Testis (tissue), 3 donors: ENCODE results near the gene ARID4B. TPM values are rescaled to one million over a fixed set of nuclear protein-coding genes. Genes with fewer than 3 reads are reported as not detected.

Experiments
- DNase-seq: peaks from one replicate; pipeline ENCODE4 v3.0.0-alpha.2; 2019
- H3K27ac ChIP-seq, 2 donors: fragments of 200-600 bp; sonication (generic); one replicate each; pipeline ENCODE4 v1.5.1; 2019
- H3K27me3 ChIP-seq: fragments of 200-600 bp; sonication (generic); one replicate; pipeline ENCODE4 v1.5.1; 2019
- H3K36me3 ChIP-seq: fragments of 200-600 bp; sonication (generic); one replicate; pipeline ENCODE4 v1.5.1; 2017; ENCODE audit warnings: low read depth; ENCODE audit errors: missing control alignments
- H3K4me1 ChIP-seq: fragments of 200-600 bp; sonication (generic); one replicate; pipeline ENCODE4 v1.5.1; 2019
- H3K4me3 ChIP-seq, 2 donors: fragments of 200-600 bp; sonication (generic); one replicate each; pipeline ENCODE4 v1.5.1; 2017 to 2019
- H3K9me3 ChIP-seq: fragments of 200-600 bp; sonication (generic); one replicate; pipeline ENCODE4 v1.5.1; 2017
- POLR2A ChIP-seq: fragments of 450-650 bp; IDR thresholded peaks from one replicate; pipeline ENCODE4 v1.6.1; 2017; ENCODE audit warnings: antibody characterized with exemption, mild to moderate bottlenecking, moderate library complexity
- WGBS, 2 donors: methylation state at CpG; one replicate each; pipeline ENCODE4 v1.1.5; 2018; 5-methylcytosine and 5-hydroxymethylcytosine counted together
- intact Hi-C: fragments of 100-400 bp; cut with DNase I; formaldehyde crosslinking; loops from one replicate; pipeline ENCODE4 v1.15.1; 2023; ENCODE audit warnings: low total_unique reads
- polyA plus RNA-seq: library from polyadenylated mRNA; stranded (reverse); fragments of 350-450 nt; fragmentation: Illumina TruSeq; extraction: RNeasy Lipid Tissue Mini Kit (QIAGEN cat#74804); gene quantifications from one replicate; pipeline ENCODE4 v1.2.3, GENCODE V29; 2014; ENCODE audit warnings: low read depth, low replicate concordance; ENCODE audit not compliant: insufficient read depth
- total RNA-seq, 2 donors: library from RNA; depleted of rRNA; stranded (reverse); fragments of >200 nt; gene quantifications; one replicate each; pipeline ENCODE4 v1.2.3, GENCODE V29; 2016
- TF ChIP-seq, protein P1 (sequence below), 3 experiments: fragments of 450-650 bp in 2 of 3; fragments of 200-600 bp in 1 of 3; sonication (generic) in 1 of 3; IDR thresholded peaks; one replicate each; pipeline ENCODE4 v1.5.1; 2016 to 2019; ENCODE audit warnings: antibody characterized with exemption in 3 of 3, mild to moderate bottlenecking in 2 of 3, moderate library complexity in 1 of 3

Gene ARID4B
- total and polyA plus RNA-seq, 3 donors from 2014 or later, result 11.6 to 72.4 (median 60.0) TPM

DNA sequence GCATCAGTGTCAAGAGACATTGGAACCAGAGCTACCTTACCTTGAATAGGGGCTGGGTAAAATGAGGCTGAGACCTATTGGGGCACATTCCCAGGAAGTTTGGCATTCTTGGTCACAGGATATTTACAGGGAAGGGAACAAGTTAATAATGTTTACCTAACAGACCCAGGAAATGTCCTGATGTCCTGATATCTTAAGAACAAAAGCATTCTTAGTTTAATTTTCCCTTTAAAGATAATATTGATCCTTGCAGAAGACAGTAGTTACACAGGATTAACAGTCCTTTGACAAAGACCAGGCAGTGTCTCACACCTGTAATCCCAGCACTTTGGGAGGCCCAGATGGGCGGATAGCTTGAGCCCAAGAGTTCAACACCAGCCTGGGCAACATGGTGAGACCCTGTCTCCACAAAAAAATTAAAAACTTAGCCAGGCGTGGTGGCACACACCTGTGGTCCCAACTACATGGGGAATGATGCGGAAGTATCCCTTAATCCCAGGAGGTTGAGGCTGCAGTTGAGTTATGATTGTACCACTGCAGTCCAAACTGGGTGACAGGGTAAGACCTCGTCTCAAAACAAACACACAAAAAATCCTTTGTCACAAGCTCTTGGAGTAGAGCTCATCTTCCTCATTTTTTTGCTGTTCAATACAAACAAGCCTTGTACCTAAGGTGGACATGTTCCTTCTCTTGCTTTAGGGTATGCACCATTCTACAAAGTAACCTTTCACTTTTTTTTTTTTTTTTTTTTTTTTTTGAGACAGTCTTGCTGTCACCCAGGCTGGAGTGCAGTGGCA lies 198.0 kb downstream of the ARID4B start:
- no peak for DNase-seq
- H3K36me3 ChIP-seq, result no peaks in the 10 kb centered on the region
- H3K4me3 ChIP-seq, result no peak overlapping the region
- 88 to 89% methylated on average over 4 of the region's 4 CpGs for WGBS, 2 donors
- TF ChIP-seq POLR2A, result no peak
- TF ChIP-seq, protein P1, sequence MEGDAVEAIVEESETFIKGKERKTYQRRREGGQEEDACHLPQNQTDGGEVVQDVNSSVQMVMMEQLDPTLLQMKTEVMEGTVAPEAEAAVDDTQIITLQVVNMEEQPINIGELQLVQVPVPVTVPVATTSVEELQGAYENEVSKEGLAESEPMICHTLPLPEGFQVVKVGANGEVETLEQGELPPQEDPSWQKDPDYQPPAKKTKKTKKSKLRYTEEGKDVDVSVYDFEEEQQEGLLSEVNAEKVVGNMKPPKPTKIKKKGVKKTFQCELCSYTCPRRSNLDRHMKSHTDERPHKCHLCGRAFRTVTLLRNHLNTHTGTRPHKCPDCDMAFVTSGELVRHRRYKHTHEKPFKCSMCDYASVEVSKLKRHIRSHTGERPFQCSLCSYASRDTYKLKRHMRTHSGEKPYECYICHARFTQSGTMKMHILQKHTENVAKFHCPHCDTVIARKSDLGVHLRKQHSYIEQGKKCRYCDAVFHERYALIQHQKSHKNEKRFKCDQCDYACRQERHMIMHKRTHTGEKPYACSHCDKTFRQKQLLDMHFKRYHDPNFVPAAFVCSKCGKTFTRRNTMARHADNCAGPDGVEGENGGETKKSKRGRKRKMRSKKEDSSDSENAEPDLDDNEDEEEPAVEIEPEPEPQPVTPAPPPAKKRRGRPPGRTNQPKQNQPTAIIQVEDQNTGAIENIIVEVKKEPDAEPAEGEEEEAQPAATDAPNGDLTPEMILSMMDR (IDR thresholded peaks at IDR 0.05), result no peak
- H3K4me1 ChIP-seq, result peaks cover 6% of the 10 kb centered on the region
- H3K27ac ChIP-seq, result peak overlapping the region in 1 of 2 donors; percentile 87
- intact Hi-C loops, result no loop called here
- no peaks in the 10 kb centered on the region for H3K27me3 ChIP-seq
- H3K9me3 ChIP-seq, result no peaks in the 10 kb centered on the region

DNA sequence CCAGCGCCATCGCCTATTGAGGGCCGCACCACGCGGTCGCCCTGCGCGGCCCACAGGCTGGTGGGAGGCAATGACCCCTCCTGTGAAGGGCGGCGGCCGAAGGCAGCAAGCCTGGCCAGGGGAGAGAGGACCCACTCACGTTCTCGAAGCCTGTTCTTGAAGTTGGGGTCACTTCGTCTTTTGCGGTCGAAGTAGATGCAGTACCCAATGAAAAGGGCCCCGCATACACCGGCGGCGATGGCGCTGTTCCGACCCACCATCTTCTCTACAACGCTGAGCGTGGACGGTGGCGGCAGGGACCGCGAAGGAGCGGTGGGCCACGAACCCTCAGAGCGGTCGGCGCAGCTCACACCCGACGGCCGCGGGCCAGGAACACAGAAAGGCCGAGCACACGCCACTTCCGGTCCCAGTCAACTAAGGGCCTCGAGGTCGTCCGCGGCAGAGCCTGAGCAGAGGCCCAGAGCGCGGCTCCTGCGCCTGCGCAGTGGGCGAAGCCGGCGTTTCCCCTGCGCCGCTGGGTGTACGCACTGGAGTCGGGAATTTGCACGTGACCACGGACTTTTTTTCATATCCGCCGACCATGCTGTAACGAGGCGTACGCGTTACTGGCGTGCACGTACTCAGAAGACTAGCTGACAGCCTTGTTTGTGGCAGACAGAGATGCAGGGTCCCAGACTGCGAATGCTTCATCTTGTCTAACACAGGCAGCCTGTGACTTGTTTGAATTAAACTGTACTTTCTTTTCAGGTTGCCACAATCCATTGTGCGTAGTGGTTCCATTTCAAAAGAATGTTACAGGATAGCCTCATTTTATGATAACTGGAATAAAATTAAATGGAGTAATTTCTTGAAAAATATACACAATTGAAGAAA lies 199.3 kb downstream of the ARID4B start, which contains the start of gene TOMM20:
Gene TOMM20, minus strand, starts transcription at position 382 of the 873 bp plus-strand sequence. Its CDS starts 122 bp downstream, at position 260.
- peak within 1 kb of the TSS; percentile 79 to 87 for H3K27ac ChIP-seq
- H3K9me3 ChIP-seq, result no peaks in the 10 kb centered on the region
- H3K4me1 ChIP-seq, result peaks cover 6% of the 10 kb centered on the region
- intact Hi-C loops, result no loop called here
- 1 to 2% methylated on average over 12 to 64 of the region's 67 CpGs for WGBS, 2 donors
- no peaks in the 10 kb centered on the region for H3K36me3 ChIP-seq
- peak within 1 kb of the TSS; percentile 92 to 93 for H3K4me3 ChIP-seq
- H3K27me3 ChIP-seq, result no peaks in the 10 kb centered on the region
- peak; percentile 97 for DNase-seq
- TF ChIP-seq, protein P1 (IDR thresholded peaks at IDR 0.05), result no peak
- no peak for TF ChIP-seq POLR2A

DNA sequence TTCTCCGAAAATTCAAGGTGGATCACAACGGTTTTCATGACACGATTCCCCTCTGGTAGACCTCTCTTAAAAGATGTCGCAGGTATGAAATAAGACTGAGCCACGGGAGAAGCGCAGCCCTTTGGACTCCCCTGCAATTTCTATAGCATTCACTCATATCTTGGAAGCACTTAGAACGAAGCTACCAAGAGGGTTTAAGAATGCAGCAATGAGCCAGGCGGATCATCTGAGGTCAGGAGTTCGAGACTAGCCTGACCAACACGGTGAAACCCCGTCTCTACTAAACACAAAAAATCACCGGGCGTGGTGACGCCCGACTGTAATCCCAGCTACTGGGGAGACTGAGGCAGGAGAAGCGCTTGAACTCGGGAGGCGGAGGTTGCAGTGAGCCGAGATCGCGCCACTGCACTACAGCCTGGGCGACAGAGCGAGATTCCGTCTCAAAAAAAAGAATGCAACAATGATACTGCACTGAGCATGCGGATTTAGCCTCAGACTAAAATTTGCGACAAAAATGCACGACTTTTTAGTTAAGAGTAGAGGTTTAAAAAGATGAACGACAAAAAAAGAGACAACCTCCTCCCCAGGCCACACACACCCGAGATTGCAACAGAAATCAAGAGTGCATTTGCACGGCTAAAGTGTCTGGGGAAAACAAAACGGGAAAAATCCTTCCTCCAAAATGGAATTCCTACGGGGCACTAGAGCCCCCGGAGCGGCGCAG lies 200.1 kb downstream of the ARID4B start:
- Histone ChIP-seq H3K4me3 (peak overlapping the region; percentile 92 to 93), H3K27ac (peak overlapping the region; percentile 79 to 87), H3K4me1 (peaks cover 10% of the 10 kb centered on the region), H3K9me3 (no peaks in the 10 kb centered on the region), H3K36me3 (no peaks in the 10 kb centered on the region), H3K27me3 (no peaks in the 10 kb centered on the region)
- WGBS, 2 donors, result 0 to 1% methylated on average over 35 of the region's 35 CpGs
- intact Hi-C loops, result no loop called here
- DNase-seq, result no peak
- TF ChIP-seq, protein P1 (IDR thresholded peaks at IDR 0.05), result no peak

DNA sequence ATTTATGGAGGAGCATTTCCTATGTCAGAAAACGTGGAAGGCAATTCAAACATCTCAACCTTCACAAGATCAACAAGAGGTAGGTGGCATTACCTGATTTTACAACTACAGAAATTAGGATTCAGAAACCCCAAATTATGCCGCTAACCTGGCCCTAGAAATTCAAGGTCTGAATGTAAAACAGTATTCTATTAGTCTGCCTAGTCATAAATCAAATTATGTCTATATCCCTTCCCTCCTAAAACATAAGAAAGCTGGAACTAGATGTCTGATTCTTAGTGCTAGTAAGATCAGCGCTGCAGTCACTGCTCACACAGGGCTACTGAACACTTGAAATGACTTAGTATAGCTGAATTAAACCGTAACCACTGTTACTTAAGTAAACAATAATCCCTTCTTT lies 200.8 kb downstream of the ARID4B start:
- Histone ChIP-seq H3K4me3 (peak overlapping the region in 1 of 2 donors; percentile 92), H3K36me3 (no peaks in the 10 kb centered on the region), H3K4me1 (peaks cover 17% of the 10 kb centered on the region), H3K27me3 (no peaks in the 10 kb centered on the region), H3K27ac (no peak overlapping the region), H3K9me3 (no peaks in the 10 kb centered on the region)
- DNase-seq, result no peak
- WGBS, 2 donors, result 25 to 27% methylated on average over 4 of the region's 4 CpGs
- intact Hi-C loops, result no loop called here
- TF ChIP-seq, protein P1 (IDR thresholded peaks at IDR 0.05), result no peak
